Measurements from ENCODE around the gene SH3RF3.

SH3RF3 gene

DNA sequence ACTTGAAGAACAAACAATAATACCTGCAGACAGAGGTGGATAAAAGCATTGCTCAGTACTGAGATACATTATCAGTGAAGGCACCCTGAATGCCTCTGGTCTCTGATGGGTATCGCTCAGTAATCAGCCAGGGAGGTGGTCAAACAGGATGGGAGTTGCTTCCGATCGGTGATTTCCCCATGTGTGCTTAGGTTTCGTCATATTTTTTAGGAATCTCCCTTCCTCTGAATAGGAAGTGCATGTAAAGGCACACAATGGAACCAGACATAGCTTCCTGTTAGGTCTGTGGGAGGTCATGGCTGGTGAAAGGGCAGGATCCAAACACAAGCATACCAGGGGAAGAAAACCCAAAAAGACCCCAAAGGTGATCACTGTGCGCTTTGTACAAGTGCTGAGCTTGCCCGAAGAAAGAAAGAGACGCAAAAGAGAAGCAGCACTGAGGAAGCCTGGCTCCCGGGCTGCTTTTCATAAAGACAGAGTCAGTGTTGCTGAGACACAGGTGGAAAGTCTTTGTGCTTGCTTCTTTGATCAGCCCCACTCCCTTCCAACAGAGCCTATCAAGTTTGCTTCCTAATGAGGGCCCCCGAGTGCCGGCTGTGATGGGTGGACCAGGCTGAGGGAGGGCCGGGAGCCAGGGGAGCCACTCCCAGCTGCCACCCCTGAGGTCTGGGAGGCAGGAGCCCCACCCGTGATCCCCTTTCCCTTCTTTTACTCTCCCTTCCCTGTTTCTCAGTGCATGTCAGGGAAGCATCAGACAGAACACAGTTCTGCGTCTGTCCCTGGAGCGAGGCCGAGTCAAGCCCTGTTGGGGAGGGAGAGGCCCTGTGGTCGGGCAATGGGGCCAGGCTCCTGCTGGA lies 138.2 kb downstream of the SH3RF3 start:
- DNase-seq, result no peak

GRCh38 chr2:109268916-109269315 lies 139.9 kb downstream of the SH3RF3 start:
- no peak for DNase-seq

DNA sequence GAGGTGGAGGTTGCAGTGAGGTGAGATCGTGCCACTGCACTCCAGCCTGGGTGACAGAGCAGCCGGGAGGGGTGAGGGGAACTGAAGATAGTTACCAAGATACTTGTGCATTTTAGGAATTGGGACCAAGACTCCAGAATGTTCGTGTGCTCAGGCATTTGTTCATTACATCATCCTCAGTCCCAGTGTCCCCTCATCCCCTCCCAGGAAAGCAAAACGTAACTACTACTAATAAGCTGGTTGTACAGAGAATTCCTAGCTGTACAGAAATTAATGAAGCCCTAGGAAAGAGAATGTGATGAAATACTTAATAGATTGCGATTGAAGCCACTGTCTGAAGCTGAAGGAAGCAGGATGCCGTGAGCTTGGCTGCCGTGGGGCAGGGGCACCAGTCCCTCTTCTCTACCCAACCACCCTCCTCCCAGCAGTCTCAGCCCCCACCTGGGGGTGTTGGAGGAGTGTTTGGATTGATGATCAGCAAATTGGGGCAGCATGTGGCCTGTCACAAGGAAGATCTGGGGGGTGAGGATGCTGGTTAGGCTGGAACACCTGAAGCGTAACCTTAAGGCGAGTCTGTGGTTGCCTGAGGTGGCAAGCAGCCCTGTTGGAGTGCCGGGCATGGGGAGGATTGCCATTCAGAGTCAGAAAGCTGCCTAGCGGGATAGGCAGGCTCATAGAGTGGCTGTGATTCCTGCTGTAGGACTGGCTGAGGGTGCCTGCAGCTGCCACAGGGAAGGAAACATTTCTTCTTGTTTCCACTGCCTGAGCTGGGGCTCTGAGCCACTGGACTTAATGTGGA lies 140.9 kb downstream of the SH3RF3 start:
- DNase-seq, result no peak

GRCh38 chr2:109270505-109271312 lies 141.7 kb downstream of the SH3RF3 start:
- DNase-seq, result no peak

DNA sequence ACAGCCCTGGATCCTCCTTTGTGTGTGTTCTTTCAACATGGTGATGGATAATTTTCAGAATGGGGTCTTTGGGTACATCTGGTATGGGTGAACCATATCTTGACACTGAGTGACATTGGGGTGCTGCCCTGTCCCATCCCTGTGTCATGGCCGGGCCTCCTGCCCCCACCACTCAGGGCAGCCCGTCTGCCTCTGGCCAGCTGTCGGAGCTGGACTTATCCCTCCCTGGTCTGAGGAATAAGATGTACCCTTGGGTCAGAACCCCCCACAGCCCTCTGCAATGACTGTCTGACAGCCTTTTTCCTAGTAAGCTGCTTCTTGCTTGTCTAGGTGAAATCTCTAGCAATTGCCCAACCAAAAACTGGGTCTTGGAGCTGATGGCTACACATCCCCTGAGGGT lies 142.9 kb downstream of the SH3RF3 start:
- DNase-seq, result no peak

DNA sequence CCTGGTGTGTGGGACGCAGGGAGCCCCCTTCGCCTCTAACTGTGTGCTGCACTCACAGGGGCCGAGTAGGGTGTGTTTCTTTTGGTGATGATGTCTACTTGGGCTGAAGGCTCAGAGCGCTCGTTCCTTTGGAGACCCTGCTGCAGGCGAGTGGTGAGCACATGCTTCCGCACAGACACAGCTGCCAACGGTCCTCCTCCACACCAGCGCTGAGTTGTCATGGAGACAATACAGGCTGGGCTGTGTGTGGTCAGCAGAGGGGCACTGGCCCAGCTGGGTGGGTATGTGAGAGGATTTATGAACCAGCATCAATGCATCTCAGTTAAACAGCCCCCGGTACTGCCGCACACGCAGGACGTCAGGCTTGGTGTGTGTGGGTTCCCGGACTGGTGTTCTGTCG lies 143.5 kb downstream of the SH3RF3 start:
- no peak for DNase-seq

DNA sequence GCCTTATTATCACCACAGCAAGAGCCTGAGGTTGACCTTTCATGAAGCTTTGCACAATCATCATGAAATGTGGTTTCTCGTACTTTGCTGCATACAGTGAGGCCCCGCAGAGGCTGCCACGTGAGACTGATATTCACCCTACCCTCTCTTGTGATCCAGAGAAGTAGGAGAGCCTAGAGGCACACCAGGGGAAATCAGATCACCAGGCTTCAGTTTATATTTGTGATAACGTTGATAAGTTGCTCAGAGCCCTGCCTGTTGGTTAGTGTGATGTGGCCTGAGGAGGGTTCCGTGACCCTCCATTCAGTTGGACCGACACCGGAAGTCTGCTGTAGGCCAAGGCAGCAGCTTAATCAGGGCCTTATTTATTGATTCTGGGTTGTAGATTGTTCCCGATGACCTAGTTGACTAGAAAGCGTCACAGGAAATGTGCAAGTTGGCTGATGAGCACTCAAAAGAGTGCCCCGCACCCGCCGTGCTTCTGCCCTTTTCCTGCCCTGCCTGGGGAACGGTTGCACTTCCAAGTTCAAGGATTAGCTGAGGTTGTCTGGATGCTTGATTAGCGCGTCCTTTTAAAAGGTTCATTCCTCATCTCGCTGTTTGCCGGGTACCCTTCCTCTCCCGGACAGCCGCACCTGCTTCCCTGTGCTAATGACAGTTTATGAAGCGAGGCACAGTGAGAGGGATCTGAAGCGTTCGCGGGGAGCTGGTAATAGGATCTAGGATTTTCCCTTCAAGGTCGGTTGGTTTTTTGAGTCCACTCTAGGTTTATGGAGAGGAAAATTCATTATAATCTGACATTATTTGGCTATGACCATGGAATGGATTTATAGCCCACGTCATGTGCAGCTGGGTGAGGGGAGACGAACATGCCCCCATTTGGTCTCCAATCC lies 146.4 kb downstream of the SH3RF3 start:
- DNase-seq, result no peak

DNA sequence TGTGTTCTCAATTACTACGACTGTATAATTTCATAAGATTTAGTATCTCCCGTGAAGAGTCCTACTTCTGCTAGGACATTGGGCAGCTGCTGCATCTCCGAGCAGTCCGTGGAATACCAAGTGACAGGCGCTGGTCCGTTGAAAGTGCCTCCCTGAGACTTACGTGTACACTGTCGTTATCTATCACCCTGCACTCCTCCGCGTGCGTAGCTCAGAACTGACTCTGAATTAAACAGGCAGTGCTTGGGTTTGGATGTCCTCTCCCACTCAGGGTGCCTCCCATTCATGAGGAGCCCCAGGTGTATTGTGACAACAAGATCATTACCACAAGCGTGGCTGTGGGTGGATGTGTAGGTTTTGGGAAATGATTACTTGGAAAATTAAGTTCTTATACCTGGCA lies 148.4 kb downstream of the SH3RF3 start:
- DNase-seq, result no peak

DNA sequence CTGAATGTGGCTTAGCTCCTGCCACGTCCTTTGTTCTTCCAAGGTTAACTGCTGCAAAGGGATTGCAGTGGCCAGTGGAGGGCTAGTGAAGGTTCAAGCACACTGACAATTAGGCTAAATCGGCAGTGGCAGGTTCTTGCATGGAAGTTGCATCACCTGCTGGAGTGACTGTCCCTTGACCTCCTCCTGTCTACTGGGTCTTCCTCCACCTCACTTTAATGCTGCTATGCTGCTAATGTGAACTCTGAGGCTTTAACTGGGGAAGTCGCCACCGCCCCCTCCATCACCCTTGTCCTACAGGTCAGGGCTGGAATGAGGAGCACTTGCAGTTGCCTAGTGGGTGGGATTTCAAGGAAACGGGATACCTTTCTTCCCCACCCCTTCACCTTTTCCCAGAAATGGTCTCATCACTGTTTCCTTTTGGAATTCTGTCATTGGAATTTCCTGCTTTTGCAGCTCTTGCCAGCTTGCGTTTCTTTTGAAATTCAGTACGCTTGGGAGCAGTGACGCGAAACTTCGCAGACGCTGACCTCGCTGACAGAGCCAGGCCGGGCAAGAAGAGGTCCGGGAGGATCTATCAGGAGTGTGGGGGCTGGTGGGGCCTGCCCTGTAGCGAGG lies 150.3 kb downstream of the SH3RF3 start:
- no peak for DNase-seq

- no peak for DNase-seq
Measured at GRCh38 chr2:109280804-109281203, 151.8 kb downstream of the SH3RF3 start.

DNA sequence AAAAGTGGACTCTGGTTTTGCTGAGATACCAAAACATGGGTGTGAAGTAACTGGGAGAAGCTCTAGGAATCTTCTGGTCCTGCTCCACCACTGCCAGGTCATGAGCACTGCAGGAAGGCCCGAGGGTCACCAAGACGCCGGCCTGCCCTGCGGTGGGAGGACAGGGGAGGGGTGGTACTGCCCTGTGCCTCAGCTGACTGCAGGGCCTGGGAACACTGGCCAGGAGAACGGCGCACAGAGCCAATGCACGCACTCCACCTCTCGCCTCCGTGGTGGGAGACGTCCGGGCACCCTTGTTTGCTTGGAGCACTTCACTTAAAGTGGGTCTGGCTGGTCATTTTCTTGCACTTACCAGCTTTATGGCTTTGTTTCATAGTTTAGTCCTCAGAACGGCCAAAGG lies 153.4 kb downstream of the SH3RF3 start:
- DNase-seq, result no peak

GRCh38 chr2:109282865-109283264 lies 153.9 kb downstream of the SH3RF3 start:
- DNase-seq, result no peak

DNA sequence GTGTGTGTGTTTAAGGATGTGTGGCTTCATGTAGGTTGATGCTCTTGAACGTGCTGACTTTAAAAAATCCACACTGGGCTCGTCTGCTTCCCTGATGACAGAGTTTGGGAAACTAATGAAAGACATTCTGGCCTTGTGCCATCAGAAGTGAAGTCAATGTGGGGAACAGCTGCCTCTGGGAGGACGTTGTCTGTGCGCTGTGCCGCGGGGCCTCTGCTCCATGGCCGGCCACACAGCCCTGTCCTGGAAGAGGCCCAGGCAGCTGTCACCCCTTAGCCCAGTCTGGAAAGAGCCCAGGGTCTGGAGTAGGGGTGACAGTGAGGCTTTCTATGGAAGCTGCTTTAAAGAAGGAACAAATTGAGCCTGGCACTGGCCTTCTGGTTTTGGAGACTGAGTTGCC lies 155.8 kb downstream of the SH3RF3 start:
- DNase-seq, result no peak

DNA sequence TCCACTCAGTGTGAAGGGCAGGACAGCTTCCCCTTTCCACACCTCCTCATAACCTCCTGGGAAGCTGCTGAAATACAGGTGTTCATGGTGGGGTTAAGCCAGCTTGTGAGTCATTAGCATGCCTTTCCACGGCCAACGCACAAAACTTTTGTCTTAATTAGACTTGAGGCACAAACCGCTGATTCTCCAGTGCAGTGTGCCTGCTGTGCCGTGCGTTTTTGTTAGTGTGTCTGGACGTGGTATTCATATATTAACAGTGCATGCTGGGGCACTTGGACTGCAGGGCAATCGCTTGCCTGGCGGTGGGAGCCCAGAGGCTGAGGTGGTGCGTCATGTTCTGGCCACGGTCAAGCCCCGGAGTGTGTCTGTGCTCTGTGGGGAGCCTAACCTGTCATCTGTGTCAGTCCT lies 156.2 kb downstream of the SH3RF3 start:
- no peak for DNase-seq

- DNase-seq, result no peak
Measured at GRCh38 chr2:109287413-109287812, 158.4 kb downstream of the SH3RF3 start.

DNA sequence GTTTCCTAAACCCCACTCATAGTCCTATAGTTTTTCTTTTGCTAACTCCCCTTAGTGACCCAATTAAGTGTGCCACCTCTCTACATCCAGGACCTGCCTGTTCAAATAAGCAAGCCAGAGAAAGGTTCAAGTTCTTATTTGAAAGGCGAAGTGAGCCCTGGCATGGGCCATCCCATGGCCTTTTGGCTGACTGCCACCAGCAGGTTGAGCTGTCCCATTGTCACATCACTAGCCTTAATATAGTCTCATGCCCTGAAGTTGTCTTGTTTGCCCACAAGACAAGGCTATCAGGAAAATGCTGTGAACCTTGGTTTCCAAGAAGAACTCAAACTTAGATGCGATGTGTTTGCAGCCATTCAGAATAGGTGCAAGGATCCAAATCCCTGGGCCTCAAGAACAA lies 158.8 kb downstream of the SH3RF3 start:
- no peak for DNase-seq

GRCh38 chr2:109288544-109289368 lies 159.8 kb downstream of the SH3RF3 start:
- DNase-seq, result no peak

DNA sequence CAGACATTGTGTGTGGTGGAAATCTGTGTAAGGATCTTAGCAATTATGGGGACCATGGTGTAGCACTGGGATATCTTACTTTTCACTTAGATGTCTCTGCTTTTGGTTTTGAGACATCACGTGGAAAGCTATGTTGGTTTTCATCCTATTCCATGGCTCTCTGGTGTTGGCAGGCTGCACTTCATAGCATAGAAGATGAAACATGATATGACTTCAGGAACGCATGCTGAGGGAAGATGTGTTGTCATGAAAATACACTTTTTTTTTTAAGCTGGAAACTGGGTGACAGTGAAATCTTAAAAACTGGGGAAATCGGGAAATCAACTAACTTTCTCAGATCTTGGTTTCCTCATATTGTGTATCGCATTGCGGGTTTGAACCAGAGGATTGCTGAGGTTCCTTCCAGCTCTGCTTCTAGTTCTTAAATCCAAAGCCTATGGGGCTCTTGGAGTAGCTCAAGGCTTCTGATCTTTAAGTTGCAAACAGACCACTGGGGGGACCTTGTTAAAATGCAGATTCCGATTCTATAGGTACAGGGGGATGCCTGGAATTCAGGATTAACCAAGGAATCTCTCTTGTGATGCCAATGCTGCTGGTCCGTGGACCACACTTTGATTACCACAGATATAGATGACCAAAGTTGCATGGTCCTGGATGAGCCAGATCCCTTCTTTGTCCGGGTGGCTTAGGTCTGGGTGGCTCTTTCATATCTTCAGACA lies 160.7 kb downstream of the SH3RF3 start:
- DNase-seq, result no peak

- no peak for DNase-seq
Measured at GRCh38 chr2:109290887-109291643, 162.1 kb downstream of the SH3RF3 start.
